Measurements from ENCODE around the gene RCSD1. TPM values are rescaled to one million over a fixed set of nuclear protein-coding genes. Genes with fewer than 3 reads are reported as not detected.

The RCSD1 gene
- total and polyA plus RNA-seq, 10 of the 15 experiments (the other 5 are each of a cell fraction or from before 2014, with no cell fraction given): 11.4 to 78.3 (median 71.6) TPM

GRCh38 chr1:167587342-167587741 is 42.7 kb upstream of the RCSD1 start:
- RAD21 ChIA-PET (ENCODE audit: unreplicated experiment): interaction anchor here (0.7 kb wide), 1 partner anchor 42 kb away, joined by 3 read pairs; no protein-coding TSS in a partner anchor
- H3K79me2 ChIP-seq (ENCODE audit: control insufficient read depth, insufficient read depth, low read length): no peaks in the 10 kb centered on the region
- no peak overlapping the region for H3K9ac ChIP-seq (ENCODE audit: control insufficient read depth, insufficient read depth, low read length)
- BruUV-seq (replicated peaks): no TSS peak
- no peak overlapping the region for H3K4me3 ChIP-seq
- no peak for ATAC-seq
- no peaks in the 10 kb centered on the region for H3K4me1 ChIP-seq (ENCODE audit: control insufficient read depth, insufficient read depth, low read length)
- POLR2A ChIA-PET: no interaction called here
- intact Hi-C loops (cut with micrococcal nuclease; ENCODE audit: unreplicated experiment): no loop called here
- no peak for FAIRE-seq
- no peaks in the 10 kb centered on the region for H3K9me3 ChIP-seq (replicated peaks; ENCODE audit: control insufficient read depth, insufficient read depth, low read length)
- no peak overlapping the region for H3K4me2 ChIP-seq (ENCODE audit: control insufficient read depth, insufficient read depth)
- SMC1A ChIA-PET (ENCODE audit: uncharacterized antibody, unreplicated experiment): interaction anchor here (1.1 kb wide), 1 partner anchor 100 kb away, joined by 5 read pairs; no protein-coding TSS in a partner anchor
- TF ChIP-seq NFYA (IDR thresholded peaks at IDR 0.05; ENCODE audit: borderline replicate concordance, low read depth, low read length) (no peak), KDM1A (IDR thresholded peaks at IDR 0.05; ENCODE audit: borderline replicate concordance) (no peak), HCFC1 (IDR thresholded peaks at IDR 0.05; ENCODE audit: low read length) (no peak), RELA (IDR thresholded peaks at IDR 0.05; ENCODE audit: borderline replicate concordance, partially characterized antibody) (no peak), FOXM1 (IDR thresholded peaks at IDR 0.05; ENCODE audit: low read depth, low read length) (no peak), POLR2AphosphoS2 (IDR thresholded peaks at IDR 0.05; ENCODE audit: low read depth, low read length) (no peak), ZNF217 (IDR thresholded peaks at IDR 0.05) (no peak), ZNF687 (IDR thresholded peaks at IDR 0.05) (no peak), NFXL1 (IDR thresholded peaks at IDR 0.05; ENCODE audit: borderline replicate concordance) (no peak), SIX5 (IDR thresholded peaks at IDR 0.05; ENCODE audit: low read depth, low read length, severe bottlenecking) (no peak), TCF12 (IDR thresholded peaks at IDR 0.05; ENCODE audit: low read depth, low read length) (no peak), ZBTB40 (IDR thresholded peaks at IDR 0.05; ENCODE audit: borderline replicate concordance) (no peak), MEF2A (IDR thresholded peaks at IDR 0.05; ENCODE audit: insufficient read depth, low read depth, low read length) (no peak), MTA3 (IDR thresholded peaks at IDR 0.05; ENCODE audit: borderline replicate concordance, low read length) (no peak), CEBPB (IDR thresholded peaks at IDR 0.05; ENCODE audit: borderline replicate concordance in 1 of 2, low read depth in 2 of 2, low read length in 2 of 2) (no peak), FOS (IDR thresholded peaks at IDR 0.05; ENCODE audit: borderline replicate concordance, extremely low read depth, insufficient read length) (no peak), MAX (IDR thresholded peaks at IDR 0.05; ENCODE audit: low read depth, low read length) (no peak)
- H3K27ac ChIP-seq (ENCODE audit: control insufficient read depth, insufficient read depth): no peak overlapping the region
- CTCF ChIA-PET: interaction anchor here (1.1 to 1.2 kb wide), 2 partner anchors 29 to 46 kb away, joined by 3 read pairs; no protein-coding TSS in a partner anchor
- no peaks in the 10 kb centered on the region for H3K27me3 ChIP-seq (replicated peaks in 1 of 2; ENCODE audit: control insufficient read depth in 2 of 2, insufficient read depth in 2 of 2, low read length in 1 of 2)
- no peaks in the 10 kb centered on the region for H4K20me1 ChIP-seq (ENCODE audit: control insufficient read depth, insufficient read depth)
- DNase-seq (ENCODE audit: low read depth, low spot score): no peak
- in situ Hi-C loops (cut with MboI): no loop called here
- no peak overlapping the region for H2AFZ ChIP-seq (ENCODE audit: control insufficient read depth, low read depth, low read length)
- no peaks in the 10 kb centered on the region for H3K36me3 ChIP-seq (ENCODE audit: control insufficient read depth in 2 of 2, insufficient read depth in 2 of 2, low read length in 1 of 2)
- WGBS (ENCODE audit: insufficient coverage, insufficient replicate concordance, low lambda C conversion rate, missing lambda C conversion rate): 83% methylated on average over 2 of the region's 2 CpGs

Measured in GM12878 (cell line).